Endothelial cell of umbilical vein (primary cell): ENCODE data around the gene MOB2.

Experiments
- POLR2A ChIP-seq: IDR thresholded peaks from 2 replicates; pipeline ENCODE4 v1.6.1; 2012; ENCODE audit warnings: low read depth, mild to moderate bottlenecking, control low read depth, low read length
- TF ChIP-seq, protein P1 (sequence below), 2 donors: IDR thresholded peaks; 1 replicate in 1 of 2; 2 replicates in 1 of 2; pipeline ENCODE4 v1.5.1; 2011; ENCODE audit warnings: low read length in 2 of 2, mild to moderate bottlenecking in 2 of 2, moderate library complexity in 2 of 2, control low read depth in 1 of 2, inconsistent platforms in 1 of 2, low read depth in 1 of 2; ENCODE audit not compliant: insufficient read depth in 1 of 2; ENCODE audit errors: extremely low read depth in 1 of 2

DNA sequence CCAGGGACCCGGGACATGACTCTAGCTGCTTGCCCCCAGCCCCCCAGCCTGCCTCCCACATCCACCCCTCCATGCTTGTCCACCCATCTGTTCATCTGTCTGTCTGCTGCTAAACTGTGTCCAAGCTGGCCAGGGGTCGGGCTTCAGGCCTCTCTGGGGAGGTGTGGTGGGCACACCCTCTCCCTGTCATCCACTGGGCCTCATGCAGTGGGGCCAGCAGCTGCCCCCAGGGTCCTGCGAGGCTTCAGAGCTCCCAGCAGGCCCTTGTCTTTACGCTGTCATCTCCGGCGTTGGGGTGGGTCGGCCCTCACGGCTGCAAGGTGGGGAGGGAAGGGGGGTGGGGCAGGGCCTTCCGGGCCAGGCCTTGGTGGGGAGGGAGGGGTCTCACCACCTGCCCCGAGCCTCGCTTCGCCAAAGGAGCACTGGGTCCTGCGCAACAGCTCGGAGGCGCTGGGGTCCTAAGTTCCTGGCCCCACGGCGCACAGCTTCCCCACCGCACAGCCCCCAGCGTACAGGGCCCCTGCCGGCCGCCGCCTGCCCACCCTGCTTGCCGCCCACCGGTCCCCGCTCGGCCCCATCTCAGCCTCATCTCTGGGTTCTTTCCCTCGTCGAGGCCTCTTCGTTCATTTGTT is 26.7 kb downstream of the MOB2 start:
- TF ChIP-seq, protein P1, sequence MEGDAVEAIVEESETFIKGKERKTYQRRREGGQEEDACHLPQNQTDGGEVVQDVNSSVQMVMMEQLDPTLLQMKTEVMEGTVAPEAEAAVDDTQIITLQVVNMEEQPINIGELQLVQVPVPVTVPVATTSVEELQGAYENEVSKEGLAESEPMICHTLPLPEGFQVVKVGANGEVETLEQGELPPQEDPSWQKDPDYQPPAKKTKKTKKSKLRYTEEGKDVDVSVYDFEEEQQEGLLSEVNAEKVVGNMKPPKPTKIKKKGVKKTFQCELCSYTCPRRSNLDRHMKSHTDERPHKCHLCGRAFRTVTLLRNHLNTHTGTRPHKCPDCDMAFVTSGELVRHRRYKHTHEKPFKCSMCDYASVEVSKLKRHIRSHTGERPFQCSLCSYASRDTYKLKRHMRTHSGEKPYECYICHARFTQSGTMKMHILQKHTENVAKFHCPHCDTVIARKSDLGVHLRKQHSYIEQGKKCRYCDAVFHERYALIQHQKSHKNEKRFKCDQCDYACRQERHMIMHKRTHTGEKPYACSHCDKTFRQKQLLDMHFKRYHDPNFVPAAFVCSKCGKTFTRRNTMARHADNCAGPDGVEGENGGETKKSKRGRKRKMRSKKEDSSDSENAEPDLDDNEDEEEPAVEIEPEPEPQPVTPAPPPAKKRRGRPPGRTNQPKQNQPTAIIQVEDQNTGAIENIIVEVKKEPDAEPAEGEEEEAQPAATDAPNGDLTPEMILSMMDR (IDR thresholded peaks at IDR 0.05; ENCODE audit: extremely low read depth in 1 of 2, insufficient read depth in 1 of 2, low read depth in 1 of 2, low read length in 2 of 2) = no peak
- TF ChIP-seq POLR2A = no peak
